Measurements from ENCODE around the gene GLG1.

The GLG1 gene

GRCh38 chr16:74570412-74571301 lies 36.3 kb downstream of the GLG1 start:
- no peak for FAIRE-seq
- no peak for TF ChIP-seq POLR2AphosphoS5 (IDR thresholded peaks at IDR 0.05; ENCODE audit: low read depth, low read length)
- no peak for TF ChIP-seq POLR2A (IDR thresholded peaks at IDR 0.05; ENCODE audit: low read depth, low read length)
- TF ChIP-seq SPI1 (IDR thresholded peaks at IDR 0.05; ENCODE audit: low read depth, low read length): no peak
- TF ChIP-seq PAX5 (IDR thresholded peaks at IDR 0.05; ENCODE audit: insufficient read depth, low read length, severe bottlenecking): no peak
- TF ChIP-seq TAF1 (IDR thresholded peaks at IDR 0.05; ENCODE audit: low read depth, low read length): no peak
- no peak for TF ChIP-seq POU2F2 (IDR thresholded peaks at IDR 0.05; ENCODE audit: low read depth, low read length)
- no peak for DNase-seq (ENCODE audit: insufficient read length, low spot score)

- no peak for DNase-seq (ENCODE audit: insufficient read length, low spot score)
- peak; percentile 23 for FAIRE-seq
- TF ChIP-seq TAF1 (IDR thresholded peaks at IDR 0.05; ENCODE audit: low read depth, low read length) (no peak), POLR2AphosphoS5 (IDR thresholded peaks at IDR 0.05; ENCODE audit: low read depth, low read length) (no peak), POU2F2 (IDR thresholded peaks at IDR 0.05; ENCODE audit: low read depth, low read length) (no peak), PAX5 (IDR thresholded peaks at IDR 0.05; ENCODE audit: insufficient read depth, low read length, severe bottlenecking) (no peak), SPI1 (IDR thresholded peaks at IDR 0.05; ENCODE audit: low read depth, low read length) (no peak), POLR2A (IDR thresholded peaks at IDR 0.05; ENCODE audit: low read depth, low read length) (no peak)
Measured at GRCh38 chr16:74568961-74569631, 37.8 kb downstream of the GLG1 start.

GRCh38 chr16:74567901-74568300 lies 39.0 kb downstream of the GLG1 start:
- TF ChIP-seq PAX5 (IDR thresholded peaks at IDR 0.05; ENCODE audit: insufficient read depth, low read length, severe bottlenecking) (no peak), SPI1 (IDR thresholded peaks at IDR 0.05; ENCODE audit: low read depth, low read length) (no peak), TAF1 (IDR thresholded peaks at IDR 0.05; ENCODE audit: low read depth, low read length) (no peak), POLR2A (IDR thresholded peaks at IDR 0.05; ENCODE audit: low read depth, low read length) (no peak), POLR2AphosphoS5 (IDR thresholded peaks at IDR 0.05; ENCODE audit: low read depth, low read length) (no peak), POU2F2 (IDR thresholded peaks at IDR 0.05; ENCODE audit: low read depth, low read length) (no peak)
- DNase-seq (ENCODE audit: insufficient read length, low spot score) (no peak), FAIRE-seq (no peak)

GRCh38 chr16:74565378-74565777 lies 41.5 kb downstream of the GLG1 start:
- FAIRE-seq: no peak
- TF ChIP-seq TAF1 (IDR thresholded peaks at IDR 0.05; ENCODE audit: low read depth, low read length) (no peak), POU2F2 (IDR thresholded peaks at IDR 0.05; ENCODE audit: low read depth, low read length) (no peak), PAX5 (IDR thresholded peaks at IDR 0.05; ENCODE audit: insufficient read depth, low read length, severe bottlenecking) (no peak), SPI1 (IDR thresholded peaks at IDR 0.05; ENCODE audit: low read depth, low read length) (no peak), POLR2A (IDR thresholded peaks at IDR 0.05; ENCODE audit: low read depth, low read length) (no peak), POLR2AphosphoS5 (IDR thresholded peaks at IDR 0.05; ENCODE audit: low read depth, low read length) (no peak)
- DNase-seq (ENCODE audit: insufficient read length, low spot score): no peak

GRCh38 chr16:74564451-74564984 lies 42.4 kb downstream of the GLG1 start:
- TF ChIP-seq SPI1 (IDR thresholded peaks at IDR 0.05; ENCODE audit: low read depth, low read length) (no peak), POLR2A (IDR thresholded peaks at IDR 0.05; ENCODE audit: low read depth, low read length) (no peak), POLR2AphosphoS5 (IDR thresholded peaks at IDR 0.05; ENCODE audit: low read depth, low read length) (no peak), PAX5 (IDR thresholded peaks at IDR 0.05; ENCODE audit: insufficient read depth, low read length, severe bottlenecking) (no peak), TAF1 (IDR thresholded peaks at IDR 0.05; ENCODE audit: low read depth, low read length) (no peak), POU2F2 (IDR thresholded peaks at IDR 0.05; ENCODE audit: low read depth, low read length) (no peak)
- FAIRE-seq (no peak), DNase-seq (ENCODE audit: insufficient read length, low spot score) (no peak)

- DNase-seq (ENCODE audit: insufficient read length, low spot score) (no peak), FAIRE-seq (no peak)
- no peak for TF ChIP-seq PAX5 (IDR thresholded peaks at IDR 0.05; ENCODE audit: insufficient read depth, low read length, severe bottlenecking)
- no peak for TF ChIP-seq POLR2AphosphoS5 (IDR thresholded peaks at IDR 0.05; ENCODE audit: low read depth, low read length)
- no peak for TF ChIP-seq POU2F2 (IDR thresholded peaks at IDR 0.05; ENCODE audit: low read depth, low read length)
- no peak for TF ChIP-seq POLR2A (IDR thresholded peaks at IDR 0.05; ENCODE audit: low read depth, low read length)
- TF ChIP-seq TAF1 (IDR thresholded peaks at IDR 0.05; ENCODE audit: low read depth, low read length): no peak
- no peak for TF ChIP-seq SPI1 (IDR thresholded peaks at IDR 0.05; ENCODE audit: low read depth, low read length)
Measured at GRCh38 chr16:74563828-74564263, 43.1 kb downstream of the GLG1 start.

- peak; percentile 47 for FAIRE-seq
- DNase-seq (ENCODE audit: insufficient read length, low spot score): no peak
- TF ChIP-seq PAX5 (IDR thresholded peaks at IDR 0.05; ENCODE audit: insufficient read depth, low read length, severe bottlenecking): no peak
- no peak for TF ChIP-seq POU2F2 (IDR thresholded peaks at IDR 0.05; ENCODE audit: low read depth, low read length)
- no peak for TF ChIP-seq TAF1 (IDR thresholded peaks at IDR 0.05; ENCODE audit: low read depth, low read length)
- TF ChIP-seq POLR2AphosphoS5 (IDR thresholded peaks at IDR 0.05; ENCODE audit: low read depth, low read length): no peak
- no peak for TF ChIP-seq SPI1 (IDR thresholded peaks at IDR 0.05; ENCODE audit: low read depth, low read length)
- no peak for TF ChIP-seq POLR2A (IDR thresholded peaks at IDR 0.05; ENCODE audit: low read depth, low read length)
Measured at GRCh38 chr16:74562117-74562516, 44.8 kb downstream of the GLG1 start.

GRCh38 chr16:74561626-74562025 lies 45.3 kb downstream of the GLG1 start:
- TF ChIP-seq POLR2AphosphoS5 (IDR thresholded peaks at IDR 0.05; ENCODE audit: low read depth, low read length): no peak
- TF ChIP-seq PAX5 (IDR thresholded peaks at IDR 0.05; ENCODE audit: insufficient read depth, low read length, severe bottlenecking): no peak
- no peak for TF ChIP-seq POU2F2 (IDR thresholded peaks at IDR 0.05; ENCODE audit: low read depth, low read length)
- TF ChIP-seq POLR2A (IDR thresholded peaks at IDR 0.05; ENCODE audit: low read depth, low read length): no peak
- TF ChIP-seq TAF1 (IDR thresholded peaks at IDR 0.05; ENCODE audit: low read depth, low read length): no peak
- TF ChIP-seq SPI1 (IDR thresholded peaks at IDR 0.05; ENCODE audit: low read depth, low read length): no peak
- no peak for FAIRE-seq
- no peak for DNase-seq (ENCODE audit: insufficient read length, low spot score)

- no peak for FAIRE-seq
- no peak for DNase-seq (ENCODE audit: insufficient read length, low spot score)
- no peak for TF ChIP-seq POLR2AphosphoS5 (IDR thresholded peaks at IDR 0.05; ENCODE audit: low read depth, low read length)
- no peak for TF ChIP-seq POLR2A (IDR thresholded peaks at IDR 0.05; ENCODE audit: low read depth, low read length)
- no peak for TF ChIP-seq TAF1 (IDR thresholded peaks at IDR 0.05; ENCODE audit: low read depth, low read length)
- no peak for TF ChIP-seq SPI1 (IDR thresholded peaks at IDR 0.05; ENCODE audit: low read depth, low read length)
- TF ChIP-seq PAX5 (IDR thresholded peaks at IDR 0.05; ENCODE audit: insufficient read depth, low read length, severe bottlenecking): no peak
- no peak for TF ChIP-seq POU2F2 (IDR thresholded peaks at IDR 0.05; ENCODE audit: low read depth, low read length)
Measured at GRCh38 chr16:74560912-74561311, 46.0 kb downstream of the GLG1 start.

Data from GM12891 (cell line).